ENCODE data around the gene STX8. TPM values are rescaled to one million over a fixed set of nuclear protein-coding genes. Genes with fewer than 3 reads are reported as not detected.
"Not testable (repeated sequence)": the region's sequence is repeated elsewhere in the genome, so short reads cannot be mapped to it uniquely, and the experiment has no call there.

The STX8 gene, protein sequence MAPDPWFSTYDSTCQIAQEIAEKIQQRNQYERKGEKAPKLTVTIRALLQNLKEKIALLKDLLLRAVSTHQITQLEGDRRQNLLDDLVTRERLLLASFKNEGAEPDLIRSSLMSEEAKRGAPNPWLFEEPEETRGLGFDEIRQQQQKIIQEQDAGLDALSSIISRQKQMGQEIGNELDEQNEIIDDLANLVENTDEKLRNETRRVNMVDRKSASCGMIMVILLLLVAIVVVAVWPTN
- polyA plus RNA-seq (2013, experiment 1 of 2): 65.7 TPM
- polyA plus RNA-seq (2013, experiment 2 of 2): 70.8 TPM

DNA sequence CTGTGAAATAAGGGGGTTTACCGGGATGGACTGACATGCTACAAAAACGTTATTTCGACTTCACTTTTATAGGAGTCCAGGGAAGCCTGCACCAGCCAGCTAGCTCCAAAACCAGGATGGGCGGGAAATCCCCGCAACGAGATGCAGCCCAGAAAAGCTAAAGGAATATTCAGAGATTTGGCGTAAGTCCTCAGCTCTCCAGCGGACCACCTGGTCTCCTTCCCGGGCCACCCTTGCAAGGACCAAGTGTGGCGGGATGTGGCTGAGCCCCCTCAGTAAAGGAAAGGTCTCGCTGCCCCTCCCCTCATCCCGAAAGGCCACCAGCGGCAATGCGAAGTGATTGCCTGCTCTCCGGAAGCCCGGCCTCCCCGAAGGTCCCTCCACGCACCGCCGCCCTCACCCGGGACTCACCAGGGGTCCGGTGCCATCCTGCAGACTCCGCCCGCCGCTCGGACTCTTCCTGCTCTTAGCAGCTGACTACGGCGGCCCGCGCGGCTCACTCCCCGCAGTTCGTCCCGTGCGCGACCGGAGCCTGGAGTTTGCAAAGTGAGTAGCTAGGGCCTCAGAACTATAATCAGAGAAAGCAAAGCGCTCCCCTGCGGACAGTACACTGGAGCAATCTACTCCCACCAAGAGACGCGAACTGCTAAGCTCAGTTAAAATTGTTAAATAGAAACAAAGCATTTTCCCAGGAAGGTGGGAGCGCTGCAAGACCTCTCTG lies at the start of gene STX8:
Gene STX8, minus strand, starts transcription at position 440 of the 721 bp plus-strand sequence. Its CDS starts 12 bp downstream, at position 428.
- Histone ChIP-seq H3K4me1 (ENCODE audit: control insufficient read depth, insufficient read depth, low read length, poor library complexity, severe bottlenecking) (peaks cover 4% of the 10 kb centered on the region), H3K4me3 (ENCODE audit: extremely low read depth, insufficient read depth, low read length, poor library complexity, severe bottlenecking) (peak within 1 kb of the TSS; percentile 64), H3K36me3 (ENCODE audit: control insufficient read depth, insufficient read depth, low read length) (no peaks in the 10 kb centered on the region), H3K9me3 (ENCODE audit: control insufficient read depth, low read length) (no peaks in the 10 kb centered on the region), H3K27ac (ENCODE audit: low read depth, low read length, severe bottlenecking) (peak within 1 kb of the TSS; percentile 33)
- WGBS, 2 experiments (ENCODE audit: insufficient coverage in 2 of 2): 0 to 1% methylated on average over 25 of the region's 42 CpGs

DNA sequence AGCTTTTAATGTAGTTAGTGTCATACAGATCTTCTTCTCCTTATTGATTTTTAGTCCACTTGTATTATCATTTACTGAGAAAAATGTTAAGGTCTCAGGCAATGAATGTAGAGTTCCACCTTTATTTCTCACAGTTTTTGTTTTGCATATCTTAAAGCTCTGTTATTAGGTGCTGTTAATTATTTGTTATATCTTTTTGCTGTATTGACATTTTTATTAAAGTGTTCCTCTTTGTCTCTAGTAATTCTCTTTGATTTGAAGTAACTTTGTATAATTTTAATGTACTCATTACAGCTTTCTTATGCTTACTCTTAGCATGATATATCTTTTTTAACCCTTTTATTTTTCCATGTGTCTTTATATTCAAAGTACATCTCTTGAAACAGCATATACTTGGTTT lies 47.3 kb upstream of the STX8 start:
- Histone ChIP-seq H3K36me3 (ENCODE audit: control insufficient read depth, insufficient read depth, low read length) (no peaks in the 10 kb centered on the region), H3K9me3 (ENCODE audit: control insufficient read depth, low read length) (no peaks in the 10 kb centered on the region), H3K27ac (ENCODE audit: low read depth, low read length, severe bottlenecking) (no peak overlapping the region), H3K4me3 (ENCODE audit: extremely low read depth, insufficient read depth, low read length, poor library complexity, severe bottlenecking) (no peak overlapping the region), H3K4me1 (ENCODE audit: control insufficient read depth, insufficient read depth, low read length, poor library complexity, severe bottlenecking) (no peaks in the 10 kb centered on the region)

DNA sequence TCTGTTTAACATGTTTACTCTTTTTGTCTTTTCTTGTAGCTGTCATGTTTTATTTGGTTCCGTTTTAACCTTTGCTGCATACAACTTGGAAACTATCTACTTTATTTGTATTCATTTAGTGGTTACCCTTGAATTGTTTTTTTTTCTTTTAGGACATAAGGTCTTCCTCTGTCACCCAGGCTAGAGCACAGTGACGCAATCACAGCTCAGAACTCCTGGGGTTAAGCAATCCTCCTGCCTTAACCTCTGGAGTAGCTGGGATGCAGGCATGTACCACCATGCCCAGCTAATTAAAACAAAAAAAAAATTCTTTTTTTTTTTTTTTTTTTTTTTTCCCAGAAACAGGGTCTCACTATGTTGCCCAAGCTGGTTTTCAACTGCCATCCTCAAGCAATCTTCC lies 39.9 kb upstream of the STX8 start:
- Histone ChIP-seq H3K36me3 (ENCODE audit: control insufficient read depth, insufficient read depth, low read length) (no peaks in the 10 kb centered on the region), H3K27ac (ENCODE audit: low read depth, low read length, severe bottlenecking) (no peak overlapping the region), H3K4me3 (ENCODE audit: extremely low read depth, insufficient read depth, low read length, poor library complexity, severe bottlenecking) (no peak overlapping the region), H3K4me1 (ENCODE audit: control insufficient read depth, insufficient read depth, low read length, poor library complexity, severe bottlenecking) (no peaks in the 10 kb centered on the region), H3K9me3 (ENCODE audit: control insufficient read depth, low read length) (no peaks in the 10 kb centered on the region)
- no CpG with 5 or more reads among the region's 2 CpGs for WGBS, 2 experiments (ENCODE audit: insufficient coverage in 2 of 2)

DNA sequence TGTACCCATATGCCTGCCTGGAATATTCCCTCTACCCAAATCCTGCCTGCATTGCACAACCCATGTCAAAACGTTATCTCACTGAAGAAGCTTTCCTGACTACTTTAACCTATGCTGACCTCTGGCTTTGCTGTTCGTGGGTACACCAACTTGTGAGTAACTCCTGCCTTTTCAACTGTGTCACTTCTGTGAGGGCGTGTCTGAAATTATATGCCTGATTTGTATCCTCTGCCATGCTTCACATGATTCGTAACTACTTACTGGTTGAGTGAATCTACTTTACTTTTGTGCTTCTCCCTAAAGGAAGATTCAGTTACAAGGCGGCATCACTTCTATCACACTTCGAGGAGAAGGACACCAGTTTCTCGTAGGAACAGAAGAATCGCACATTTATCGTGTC lies 36.4 kb upstream of the STX8 start:
- WGBS, 2 experiments (ENCODE audit: insufficient coverage in 2 of 2): 83 to 86% methylated on average over 9 of the region's 9 CpGs
- Histone ChIP-seq H3K9me3 (ENCODE audit: control insufficient read depth, low read length) (no peaks in the 10 kb centered on the region), H3K36me3 (ENCODE audit: control insufficient read depth, insufficient read depth, low read length) (no peaks in the 10 kb centered on the region), H3K27ac (ENCODE audit: low read depth, low read length, severe bottlenecking) (no peak overlapping the region), H3K4me1 (ENCODE audit: control insufficient read depth, insufficient read depth, low read length, poor library complexity, severe bottlenecking) (no peaks in the 10 kb centered on the region), H3K4me3 (ENCODE audit: extremely low read depth, insufficient read depth, low read length, poor library complexity, severe bottlenecking) (no peak overlapping the region)

DNA sequence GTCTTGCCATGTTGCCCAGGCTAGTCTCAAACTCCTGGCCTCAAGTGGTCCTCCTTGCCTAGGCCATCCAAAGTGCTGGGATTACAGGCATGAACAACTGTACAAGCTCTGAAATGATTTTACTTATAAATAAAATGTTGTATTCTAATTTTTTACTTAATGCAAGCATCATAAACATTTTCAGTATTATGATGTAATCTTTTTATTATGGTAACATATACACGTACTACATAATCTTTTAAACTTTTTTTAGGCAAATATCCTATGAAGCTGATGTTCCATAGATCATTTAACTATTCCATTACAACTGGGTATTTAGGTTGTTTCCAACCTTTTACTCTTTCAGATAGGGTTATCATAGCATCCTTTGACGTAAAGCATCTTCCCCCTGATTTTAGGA lies 35.9 kb upstream of the STX8 start:
- no peaks in the 10 kb centered on the region for H3K9me3 ChIP-seq (ENCODE audit: control insufficient read depth, low read length)
- no peaks in the 10 kb centered on the region for H3K36me3 ChIP-seq (ENCODE audit: control insufficient read depth, insufficient read depth, low read length)
- WGBS, 2 experiments (ENCODE audit: insufficient coverage in 2 of 2): no CpG with 5 or more reads among the region's 2 CpGs
- no peak overlapping the region for H3K4me3 ChIP-seq (ENCODE audit: extremely low read depth, insufficient read depth, low read length, poor library complexity, severe bottlenecking)
- no peak overlapping the region for H3K27ac ChIP-seq (ENCODE audit: low read depth, low read length, severe bottlenecking)
- no peaks in the 10 kb centered on the region for H3K4me1 ChIP-seq (ENCODE audit: control insufficient read depth, insufficient read depth, low read length, poor library complexity, severe bottlenecking)

DNA sequence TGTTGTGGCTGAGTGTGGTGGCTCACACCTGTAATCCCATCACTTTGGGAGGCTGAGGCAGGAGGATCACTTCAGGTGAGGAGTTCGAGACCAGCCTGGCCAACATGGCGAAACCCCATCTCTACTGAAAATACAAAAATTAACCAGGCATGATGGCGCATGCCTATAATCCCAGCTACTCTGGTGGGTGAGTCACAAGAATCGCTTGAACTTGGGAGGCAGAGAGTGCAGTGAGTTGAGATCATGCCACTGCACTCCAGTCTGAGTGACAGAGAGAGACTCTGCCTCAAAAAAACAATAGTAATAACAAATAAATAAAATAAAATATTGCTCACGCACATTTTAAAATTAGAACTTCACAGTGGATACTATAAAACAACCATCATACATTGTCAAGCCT lies 31.4 kb upstream of the STX8 start:
- H3K27ac ChIP-seq (ENCODE audit: low read depth, low read length, severe bottlenecking): not testable (repeated sequence)

DNA sequence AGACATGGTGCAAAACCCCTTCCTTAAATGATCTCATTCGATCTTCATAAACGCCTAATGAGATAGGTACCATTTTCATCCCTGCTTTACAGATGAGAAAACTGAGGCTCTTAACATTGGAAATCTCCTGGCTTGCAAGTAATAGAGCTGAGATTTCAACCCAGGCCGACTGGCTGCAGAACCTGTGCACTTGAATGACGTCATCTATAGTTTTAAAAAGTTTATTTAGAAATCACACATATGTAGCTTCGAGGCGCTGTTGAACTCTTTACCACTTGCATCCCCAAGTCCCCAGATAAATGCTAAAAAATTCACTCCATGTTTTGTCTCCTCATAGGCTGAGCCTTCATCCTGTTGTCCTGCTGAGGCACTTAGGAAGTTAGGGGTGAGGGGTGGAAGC lies 30.8 kb upstream of the STX8 start:
- no peaks in the 10 kb centered on the region for H3K9me3 ChIP-seq (ENCODE audit: control insufficient read depth, low read length)
- WGBS, 2 experiments (ENCODE audit: insufficient coverage in 2 of 2): 75 to 91% methylated on average over 2 to 6 of the region's 6 CpGs
- no peaks in the 10 kb centered on the region for H3K4me1 ChIP-seq (ENCODE audit: control insufficient read depth, insufficient read depth, low read length, poor library complexity, severe bottlenecking)
- H3K4me3 ChIP-seq (ENCODE audit: extremely low read depth, insufficient read depth, low read length, poor library complexity, severe bottlenecking): no peak overlapping the region
- no peaks in the 10 kb centered on the region for H3K36me3 ChIP-seq (ENCODE audit: control insufficient read depth, insufficient read depth, low read length)
- H3K27ac ChIP-seq (ENCODE audit: low read depth, low read length, severe bottlenecking): no peak overlapping the region

More for the DNA sequence above, 31.4 kb upstream of the STX8 start:
- 83% methylated on average over 2 of the region's 5 CpGs; no CpG with 5 or more reads in 1 of the 2 experiments for WGBS, 2 experiments (ENCODE audit: insufficient coverage in 2 of 2)
- not testable (repeated sequence) for H3K36me3 ChIP-seq (ENCODE audit: control insufficient read depth, insufficient read depth, low read length); H3K4me1 ChIP-seq (ENCODE audit: control insufficient read depth, insufficient read depth, low read length, poor library complexity, severe bottlenecking); H3K4me3 ChIP-seq (ENCODE audit: extremely low read depth, insufficient read depth, low read length, poor library complexity, severe bottlenecking); H3K9me3 ChIP-seq (ENCODE audit: control insufficient read depth, low read length)

DNA sequence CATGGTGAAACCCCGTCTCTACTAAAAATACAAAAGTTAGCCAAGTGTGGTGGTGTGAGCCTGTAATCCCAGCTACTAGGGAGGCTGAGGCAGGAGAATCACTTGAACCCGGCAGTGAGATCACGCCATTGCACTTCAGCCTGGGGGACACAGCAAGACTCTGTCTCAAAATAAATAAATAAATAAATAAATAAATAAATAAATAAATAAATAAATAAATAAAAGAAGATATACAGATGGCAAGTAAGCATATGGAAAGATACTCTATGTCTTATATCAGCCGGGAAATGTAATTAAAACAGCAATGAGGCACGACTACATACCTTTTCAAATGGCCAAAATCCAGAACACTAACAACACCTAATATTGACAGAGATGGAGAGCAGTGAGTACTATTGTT lies 29.0 kb upstream of the STX8 start:
- not testable (repeated sequence) for H3K27ac ChIP-seq (ENCODE audit: low read depth, low read length, severe bottlenecking); H3K9me3 ChIP-seq (ENCODE audit: control insufficient read depth, low read length)
- WGBS, 2 experiments (ENCODE audit: insufficient coverage in 2 of 2): 83 to 100% methylated on average over 1 of the region's 5 CpGs

DNA sequence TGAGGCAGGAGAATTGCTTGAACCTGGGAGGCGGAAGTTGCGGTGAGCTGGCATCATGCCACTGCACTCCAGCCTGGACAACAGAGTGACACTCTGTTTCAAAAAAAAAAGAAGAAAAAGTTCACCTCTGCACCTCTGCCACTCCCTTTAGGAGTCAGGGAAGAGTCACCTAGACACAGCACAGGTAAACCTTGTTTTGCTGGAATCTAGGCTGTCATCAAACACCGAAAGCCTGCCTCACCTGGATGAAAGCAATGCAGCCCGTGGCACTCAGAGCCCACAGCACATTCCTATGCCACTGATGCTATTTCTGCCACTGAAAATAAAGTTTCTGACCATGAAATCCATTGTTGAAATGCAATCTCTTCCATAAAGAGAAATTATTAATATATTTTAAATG lies 23.0 kb upstream of the STX8 start:
- Histone ChIP-seq H3K4me1 (ENCODE audit: control insufficient read depth, insufficient read depth, low read length, poor library complexity, severe bottlenecking) (no peaks in the 10 kb centered on the region), H3K4me3 (ENCODE audit: extremely low read depth, insufficient read depth, low read length, poor library complexity, severe bottlenecking) (no peak overlapping the region), H3K9me3 (ENCODE audit: control insufficient read depth, low read length) (no peaks in the 10 kb centered on the region), H3K36me3 (ENCODE audit: control insufficient read depth, insufficient read depth, low read length) (no peaks in the 10 kb centered on the region), H3K27ac (ENCODE audit: low read depth, low read length, severe bottlenecking) (no peak overlapping the region)
- 100% methylated on average over 1 to 2 of the region's 4 CpGs for WGBS, 2 experiments (ENCODE audit: insufficient coverage in 2 of 2)

More for the DNA sequence above, 29.0 kb upstream of the STX8 start:
- H3K36me3 ChIP-seq (ENCODE audit: control insufficient read depth, insufficient read depth, low read length); H3K4me3 ChIP-seq (ENCODE audit: extremely low read depth, insufficient read depth, low read length, poor library complexity, severe bottlenecking); H3K4me1 ChIP-seq (ENCODE audit: control insufficient read depth, insufficient read depth, low read length, poor library complexity, severe bottlenecking): not testable (repeated sequence)

DNA sequence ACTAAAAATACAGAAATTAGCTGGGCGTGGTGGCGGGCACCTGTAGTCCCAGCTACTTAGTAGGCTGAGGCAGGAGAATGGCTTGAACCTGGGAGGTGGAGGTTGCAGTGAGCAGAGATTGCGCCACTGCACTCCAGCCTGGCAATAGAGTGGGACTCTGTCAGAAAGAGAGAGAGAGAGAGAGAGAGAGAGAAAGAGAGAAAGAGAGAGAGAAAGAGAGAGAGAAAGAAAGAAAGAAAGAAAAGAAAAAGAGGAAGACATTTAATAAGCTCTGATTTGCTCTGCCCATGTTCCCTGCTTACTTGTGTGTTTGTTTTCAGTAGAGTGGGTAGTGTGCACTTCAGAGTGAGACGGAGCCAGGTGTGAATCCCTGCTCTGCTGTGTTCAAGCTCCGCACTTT lies 22.0 kb upstream of the STX8 start:
- H3K9me3 ChIP-seq (ENCODE audit: control insufficient read depth, low read length); H3K27ac ChIP-seq (ENCODE audit: low read depth, low read length, severe bottlenecking); H3K36me3 ChIP-seq (ENCODE audit: control insufficient read depth, insufficient read depth, low read length); H3K4me3 ChIP-seq (ENCODE audit: extremely low read depth, insufficient read depth, low read length, poor library complexity, severe bottlenecking); H3K4me1 ChIP-seq (ENCODE audit: control insufficient read depth, insufficient read depth, low read length, poor library complexity, severe bottlenecking): not testable (repeated sequence)
- WGBS, 2 experiments (ENCODE audit: insufficient coverage in 2 of 2): 94 to 95% methylated on average over 3 to 5 of the region's 5 CpGs

DNA sequence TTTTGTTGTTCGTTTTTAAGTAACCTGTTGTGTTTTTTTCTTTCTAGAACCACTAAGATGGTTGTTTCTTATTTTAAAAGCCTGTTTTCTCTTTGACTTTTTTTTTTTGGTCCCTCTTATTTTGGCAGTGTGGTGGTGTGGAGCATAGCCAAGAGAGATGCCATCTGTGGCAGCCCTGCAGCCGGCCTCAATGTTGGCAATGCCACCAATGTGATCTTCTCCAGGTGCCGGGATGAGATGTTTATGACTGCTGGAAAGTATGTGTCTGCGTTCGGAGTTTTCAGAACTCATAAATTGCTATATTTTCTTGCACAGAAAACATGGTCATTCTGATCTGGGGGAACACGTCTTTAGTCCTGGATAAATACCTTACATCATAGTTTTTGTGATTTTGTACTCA lies 18.4 kb upstream of the STX8 start:
- Histone ChIP-seq H3K9me3 (ENCODE audit: control insufficient read depth, low read length) (no peaks in the 10 kb centered on the region), H3K27ac (ENCODE audit: low read depth, low read length, severe bottlenecking) (no peak overlapping the region), H3K4me3 (ENCODE audit: extremely low read depth, insufficient read depth, low read length, poor library complexity, severe bottlenecking) (no peak overlapping the region), H3K4me1 (ENCODE audit: control insufficient read depth, insufficient read depth, low read length, poor library complexity, severe bottlenecking) (no peaks in the 10 kb centered on the region), H3K36me3 (ENCODE audit: control insufficient read depth, insufficient read depth, low read length) (no peaks in the 10 kb centered on the region)
- WGBS, 2 experiments (ENCODE audit: insufficient coverage in 2 of 2): 87 to 90% methylated on average over 2 to 3 of the region's 6 CpGs
